Stimulated activated CD4-positive, alpha-beta T cell treated with anti-CD3 and anti-CD28 coated beads, Interleukin-2, amount 100 ng/mL, for 24 hours (primary cell): ENCODE results near the gene PLD1.
"Not testable (repeated sequence)": the region's sequence is repeated elsewhere in the genome, so short reads cannot be mapped to it uniquely, and the experiment has no call there.

ENCODE experiments used
- DNase-seq, 2 donors: peaks; one replicate each; pipeline ENCODE4 v3.0.0-alpha.2; 2020

The PLD1 gene

GRCh38 chr3:171585039-171585438, 225.2 kb downstream of the PLD1 start:
- no peak for DNase-seq

- no peak for DNase-seq
Measured at GRCh38 chr3:171584100-171584499, 226.2 kb downstream of the PLD1 start.

GRCh38 chr3:171574556-171575240, 235.6 kb downstream of the PLD1 start:
- DNase-seq: no peak

GRCh38 chr3:171569571-171570132, 240.6 kb downstream of the PLD1 start:
- DNase-seq: no peak

GRCh38 chr3:171568766-171569165, 241.5 kb downstream of the PLD1 start:
- DNase-seq: no peak

GRCh38 chr3:171566803-171567422, 243.4 kb downstream of the PLD1 start:
- no peak for DNase-seq

- no peak for DNase-seq
Measured at GRCh38 chr3:171565481-171566058, 244.7 kb downstream of the PLD1 start.

GRCh38 chr3:171564748-171565480, 245.4 kb downstream of the PLD1 start:
- no peak for DNase-seq

- no peak for DNase-seq
Measured at GRCh38 chr3:171563298-171563697, 247.0 kb downstream of the PLD1 start.

GRCh38 chr3:171562459-171562858, 247.8 kb downstream of the PLD1 start:
- DNase-seq: not testable (repeated sequence)

GRCh38 chr3:171561596-171562323, 248.5 kb downstream of the PLD1 start:
- DNase-seq: no peak

- no peak for DNase-seq
Measured at GRCh38 chr3:171559586-171559985, 250.7 kb downstream of the PLD1 start.

- DNase-seq: no peak
Measured at GRCh38 chr3:171558188-171558696, 252.0 kb downstream of the PLD1 start.

GRCh38 chr3:171557173-171557572, 253.1 kb downstream of the PLD1 start:
- no peak for DNase-seq

GRCh38 chr3:171556574-171557145, 253.6 kb downstream of the PLD1 start:
- DNase-seq: no peak

- no peak for DNase-seq
Measured at GRCh38 chr3:171556148-171556547, 254.1 kb downstream of the PLD1 start.

GRCh38 chr3:171553086-171553485, 257.2 kb downstream of the PLD1 start:
- no peak for DNase-seq

- DNase-seq: no peak
Measured at GRCh38 chr3:171552531-171552930, 257.8 kb downstream of the PLD1 start.

GRCh38 chr3:171551296-171551695, 259.0 kb downstream of the PLD1 start:
- DNase-seq: no peak
